Stimulated activated naive CD8-positive, alpha-beta T cell treated with anti-CD3 and anti-CD28 coated beads, Interleukin-15, amount 100 ng/mL, for 72 hours (primary cell): ENCODE data around the gene CCDC146.
A peak's percentile ranks its signal among the peaks of the same experiment; 100 is the strongest.
"Not testable (repeated sequence)": the region's sequence is repeated elsewhere in the genome, so short reads cannot be mapped to it uniquely, and the experiment has no call there.

Source experiments
- ATAC-seq: fragments of 150-1000 bp; cut with Tn5 transposase; 2 replicates; pipeline ENCODE4 v1.10.0; 2021; ENCODE audit warnings: mild to moderate bottlenecking, moderate library complexity
- DNase-seq, 2 donors: peaks; one replicate each; pipeline ENCODE4 v3.0.0; 2021 to 2022
- H3K27ac Mint-ChIP-seq, 2 donors: one replicate each; pipeline ENCODE4 v1.8.0; 2022; ENCODE audit warnings: mild to moderate bottlenecking in 2 of 2, mixed read lengths in 2 of 2, moderate library complexity in 2 of 2
- H3K27me3 Mint-ChIP-seq: one replicate; pipeline ENCODE4 v1.8.0; 2022; ENCODE audit warnings: mixed read lengths
- H3K4me1 Mint-ChIP-seq: one replicate; pipeline ENCODE4 v1.8.0; 2022; ENCODE audit warnings: mild to moderate bottlenecking, mixed read lengths
- H3K4me3 Mint-ChIP-seq, 2 donors: one replicate each; pipeline ENCODE4 v1.8.0; 2022; ENCODE audit warnings: mild to moderate bottlenecking in 2 of 2, mixed read lengths in 2 of 2, moderate library complexity in 1 of 2
- H3K9me3 Mint-ChIP-seq, 2 donors: one replicate each; pipeline ENCODE4 v1.8.0; 2022; ENCODE audit warnings: mixed read lengths in 2 of 2

Gene CCDC146

DNA sequence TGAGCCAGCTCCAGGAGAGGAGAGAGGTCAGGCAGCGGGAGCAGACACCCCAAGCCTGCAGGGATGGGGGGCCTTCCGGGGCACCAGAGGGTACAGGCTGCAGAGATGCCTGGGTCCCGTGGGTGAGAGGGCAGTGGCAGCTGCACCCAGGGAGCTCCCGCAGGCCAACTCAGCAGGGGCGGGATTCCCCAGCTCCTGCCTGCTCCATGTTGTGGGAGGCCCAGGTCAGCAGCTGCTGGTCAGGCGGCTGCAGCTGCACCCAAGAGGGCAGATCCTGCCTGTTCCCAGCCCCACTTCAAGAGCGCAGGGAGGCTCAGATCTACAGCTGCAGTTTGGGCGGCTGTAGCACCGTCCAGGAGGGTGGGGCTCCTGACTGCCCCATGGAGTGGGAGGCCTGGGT is 4.6 kb downstream of the CCDC146 start:
- DNase-seq, ATAC-seq, H3K27ac Mint-ChIP-seq, H3K9me3 Mint-ChIP-seq, H3K4me3 Mint-ChIP-seq, H3K27me3 Mint-ChIP-seq: not testable (repeated sequence)
- peaks cover 25% of the 10 kb centered on the region for H3K4me1 Mint-ChIP-seq

DNA sequence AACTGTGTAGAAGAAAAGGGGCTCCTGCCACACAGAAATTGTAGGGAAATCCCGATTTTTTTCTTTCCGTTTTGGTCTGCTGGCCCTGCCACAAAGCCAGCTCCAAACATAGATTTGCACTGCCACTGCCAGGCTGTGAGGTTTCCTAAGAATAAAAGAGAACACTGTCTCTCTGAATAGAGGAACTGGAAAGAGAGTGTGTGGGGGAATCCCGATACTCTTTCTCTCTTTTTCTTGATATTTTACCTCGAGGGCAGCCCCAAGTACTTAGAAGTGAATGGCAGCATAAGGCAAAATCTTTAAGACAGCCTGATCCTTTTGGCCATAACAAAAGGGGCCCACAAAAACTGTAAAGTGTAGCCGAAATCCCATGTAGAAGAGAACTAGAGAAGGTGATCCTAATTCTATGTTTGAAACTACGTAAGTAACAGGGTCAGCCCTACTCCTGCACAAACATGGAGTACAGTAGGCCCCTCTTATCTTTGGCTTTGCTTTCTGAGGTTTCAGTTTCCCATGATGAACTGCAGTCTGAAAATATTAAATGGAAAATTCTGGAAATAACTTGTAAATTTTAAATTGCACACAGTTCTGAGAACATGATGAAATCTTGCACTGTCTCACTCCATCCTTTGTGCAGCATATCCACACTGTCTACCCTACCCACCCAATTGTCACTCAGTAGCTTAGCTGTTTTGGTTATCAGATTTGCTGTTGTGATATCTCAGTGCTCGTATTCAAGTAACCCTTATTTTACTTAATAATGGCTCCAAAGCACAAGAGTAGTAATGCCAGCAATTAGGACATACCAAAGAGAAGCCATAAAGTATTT is 6.4 kb downstream of the CCDC146 start:
- peak overlapping the region; percentile 1 to 3 for H3K4me3 Mint-ChIP-seq
- ATAC-seq, result peak; percentile 70

DNA sequence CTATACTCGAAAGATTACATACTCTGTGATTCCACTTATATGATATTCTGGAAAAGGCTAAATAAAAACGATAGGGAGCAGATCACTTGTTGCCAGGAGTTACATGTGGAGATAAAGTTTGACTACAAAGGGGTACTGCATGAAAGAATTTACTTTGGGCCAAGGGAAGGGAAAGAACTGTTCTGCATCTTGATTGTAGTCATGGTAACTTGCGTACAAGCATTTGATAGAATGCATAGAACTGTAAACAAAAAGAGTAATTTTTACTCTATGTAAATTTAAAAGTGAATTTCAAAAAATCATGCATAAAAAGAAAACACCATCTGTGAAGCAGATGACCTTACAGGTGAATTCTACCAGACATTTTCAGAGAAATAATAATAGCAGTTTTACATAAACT is 9.4 kb downstream of the CCDC146 start:
- not testable (repeated sequence) for H3K27me3 Mint-ChIP-seq, DNase-seq, H3K27ac Mint-ChIP-seq, H3K9me3 Mint-ChIP-seq, ATAC-seq, H3K4me3 Mint-ChIP-seq
- H3K4me1 Mint-ChIP-seq, result peaks cover 18% of the 10 kb centered on the region

More for the DNA sequence above, 6.4 kb downstream of the CCDC146 start:
- DNase-seq, H3K27me3 Mint-ChIP-seq, H3K9me3 Mint-ChIP-seq: not testable (repeated sequence)
- H3K4me1 Mint-ChIP-seq, result peaks cover 18% of the 10 kb centered on the region
- peak overlapping the region in 1 of 2 donors; percentile 31 for H3K27ac Mint-ChIP-seq

DNA sequence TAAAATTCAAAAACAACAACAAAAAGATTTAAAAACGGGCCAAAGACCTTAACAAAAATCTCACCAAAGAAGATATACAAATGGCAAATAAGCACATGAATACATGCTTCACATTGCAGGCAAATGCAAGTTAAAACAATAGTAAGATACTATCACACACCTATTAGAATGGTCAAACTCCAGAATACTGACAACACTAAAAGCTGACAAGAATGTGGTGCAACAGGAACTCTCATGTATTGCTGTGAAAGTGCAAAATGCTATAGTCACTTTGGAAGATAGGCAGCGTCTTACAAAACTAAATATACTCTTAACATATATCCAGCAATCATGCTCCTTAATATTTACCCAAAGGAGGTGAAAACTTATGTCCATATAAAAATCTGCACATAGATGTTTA is 16.3 kb downstream of the CCDC146 start:
- not testable (repeated sequence) for H3K4me3 Mint-ChIP-seq, H3K27me3 Mint-ChIP-seq, H3K27ac Mint-ChIP-seq, ATAC-seq, H3K9me3 Mint-ChIP-seq, H3K4me1 Mint-ChIP-seq, DNase-seq

DNA sequence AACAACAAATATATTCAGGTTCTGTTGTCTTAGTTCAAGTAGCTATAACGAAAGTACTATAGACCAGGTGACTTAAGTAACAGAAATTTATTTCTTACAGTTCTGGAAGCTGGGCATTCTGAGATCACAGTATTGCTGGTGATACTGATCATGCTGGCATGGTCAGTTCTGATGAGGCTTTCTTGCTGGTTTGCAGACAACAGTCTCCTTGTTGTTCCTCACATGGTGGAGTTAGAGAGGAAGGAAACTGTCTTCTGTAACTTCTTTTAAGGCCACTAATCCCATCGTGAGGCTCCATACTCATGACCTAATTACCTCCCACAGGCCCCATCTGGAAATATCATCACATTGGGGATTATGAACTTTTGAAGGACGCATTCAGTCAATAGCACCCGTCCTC is 17.9 kb downstream of the CCDC146 start:
- H3K9me3 Mint-ChIP-seq, H3K4me1 Mint-ChIP-seq, DNase-seq, H3K27me3 Mint-ChIP-seq, H3K4me3 Mint-ChIP-seq, ATAC-seq, H3K27ac Mint-ChIP-seq: not testable (repeated sequence)

DNA sequence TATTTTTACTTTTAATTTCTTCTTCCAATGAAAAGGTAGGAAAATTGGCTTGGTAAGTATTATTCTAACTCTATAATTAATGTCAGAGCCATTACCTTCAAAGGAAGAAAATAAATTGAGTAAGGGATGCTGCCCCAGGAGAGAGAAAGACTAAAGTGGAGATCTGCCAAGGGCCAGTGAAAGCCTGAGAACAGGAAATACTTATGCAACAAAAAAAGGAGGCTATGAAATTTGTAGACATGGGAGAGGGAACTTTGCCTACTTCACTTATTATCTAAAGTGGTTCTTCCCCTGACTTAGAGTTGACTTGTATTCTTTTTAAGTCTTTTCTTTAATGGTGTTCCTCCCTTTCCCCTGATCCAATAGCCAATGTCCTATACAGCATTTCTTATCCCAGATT is 29.8 kb downstream of the CCDC146 start:
- H3K4me1 Mint-ChIP-seq, result peaks cover 16% of the 10 kb centered on the region
- H3K9me3 Mint-ChIP-seq, H3K4me3 Mint-ChIP-seq, DNase-seq, ATAC-seq, H3K27me3 Mint-ChIP-seq: not testable (repeated sequence)
- H3K27ac Mint-ChIP-seq, result peak overlapping the region in 1 of 2 donors; percentile 26

DNA sequence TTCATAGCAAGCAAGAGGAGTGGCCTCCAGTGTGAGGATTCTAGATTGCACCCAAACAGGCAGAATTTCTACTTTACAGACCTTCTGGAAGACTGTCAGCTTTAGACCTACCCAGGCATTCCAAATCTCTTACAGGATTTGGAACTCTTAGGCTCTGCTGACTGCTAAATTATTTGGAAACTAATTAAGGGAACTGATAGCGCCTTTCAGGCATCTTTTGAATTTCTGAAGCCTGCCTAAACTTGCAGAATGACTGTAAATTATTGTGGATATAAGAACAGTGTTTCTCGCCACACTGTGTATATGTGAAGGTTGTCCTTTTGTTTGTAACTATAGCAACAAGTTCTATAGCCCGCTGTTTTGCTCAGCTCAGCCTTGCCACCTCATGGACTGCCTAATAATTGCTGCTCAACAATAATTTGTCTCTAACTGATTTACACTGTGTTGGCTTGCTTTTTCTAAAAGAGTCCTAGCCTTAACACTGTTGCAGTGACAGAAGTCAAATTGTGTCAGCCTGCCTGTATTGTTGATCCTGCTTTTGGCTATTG is 32.6 kb downstream of the CCDC146 start:
- Mint-ChIP-seq H3K4me1 (peaks cover 25% of the 10 kb centered on the region), H3K27ac (peak overlapping the region; percentile 78 to 79)
- H3K9me3 Mint-ChIP-seq, H3K4me3 Mint-ChIP-seq, DNase-seq, H3K27me3 Mint-ChIP-seq: not testable (repeated sequence)
- ATAC-seq, result peak; percentile 32

DNA sequence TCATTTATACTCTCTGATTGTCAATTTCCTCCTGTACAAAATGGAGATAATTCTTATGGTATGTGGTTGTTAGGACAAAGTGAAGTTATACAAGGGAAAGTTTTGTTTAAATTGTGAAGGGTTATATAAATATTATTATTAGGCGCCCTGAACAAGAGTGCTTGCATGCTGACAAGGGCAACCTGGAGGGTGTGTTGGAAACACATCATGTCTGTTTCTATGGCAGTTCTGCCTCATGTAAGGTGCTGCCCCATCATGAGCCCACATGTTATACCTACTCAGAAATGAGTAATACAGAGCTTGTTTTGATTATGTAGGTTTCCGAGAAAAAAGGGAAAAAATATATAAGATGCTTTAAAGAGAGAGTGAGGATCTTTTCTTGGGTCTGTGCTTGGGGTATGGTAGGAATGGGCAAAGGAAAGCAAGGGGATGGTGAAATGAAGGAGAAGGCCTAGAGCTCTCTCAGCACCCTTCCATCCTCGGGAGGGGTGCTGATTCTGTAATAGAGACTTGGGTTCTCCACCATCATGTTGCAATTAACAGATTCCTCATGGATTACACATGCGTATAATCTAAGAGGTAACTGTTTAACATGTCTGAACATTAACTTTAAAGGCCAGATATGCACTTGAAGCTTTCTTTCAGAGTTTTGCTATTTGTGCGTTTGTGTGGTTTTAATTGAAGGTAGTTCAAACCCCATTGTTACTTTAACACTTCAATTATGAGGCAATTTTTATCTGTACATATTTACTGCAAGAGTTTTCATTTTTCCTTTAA is 33.4 kb downstream of the CCDC146 start:
- Mint-ChIP-seq H3K4me3 (peak overlapping the region; percentile 12 to 18), H3K27ac (peak overlapping the region; percentile 20 to 79), H3K4me1 (peaks cover 25% of the 10 kb centered on the region)
- ATAC-seq (peak; percentile 90), DNase-seq (peak in 1 of 2 donors; percentile 41)
- H3K9me3 Mint-ChIP-seq, H3K27me3 Mint-ChIP-seq: not testable (repeated sequence)

DNA sequence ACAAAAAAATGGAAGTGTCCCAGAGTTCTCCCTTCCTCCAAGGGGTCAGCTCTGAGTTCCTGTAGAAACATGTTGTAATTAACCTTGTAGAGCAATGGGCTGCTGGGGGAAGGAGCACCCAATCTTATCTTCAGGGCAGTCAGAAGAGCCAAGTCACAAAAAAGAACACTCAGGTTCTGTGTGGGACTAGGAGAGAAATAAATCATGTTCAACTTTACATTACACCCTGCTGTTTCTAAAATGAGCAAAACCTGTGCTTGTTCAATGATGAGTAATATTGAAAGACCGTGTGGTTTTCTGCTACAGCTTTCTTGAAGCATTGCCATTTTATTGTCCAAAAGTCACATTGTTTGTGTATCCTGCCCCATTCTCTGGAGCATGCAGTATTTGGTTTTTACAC is 34.6 kb downstream of the CCDC146 start:
- peaks cover 25% of the 10 kb centered on the region for H3K4me1 Mint-ChIP-seq
- not testable (repeated sequence) for H3K27me3 Mint-ChIP-seq, H3K4me3 Mint-ChIP-seq, H3K9me3 Mint-ChIP-seq, H3K27ac Mint-ChIP-seq, DNase-seq
- ATAC-seq, result peak; percentile 85

DNA sequence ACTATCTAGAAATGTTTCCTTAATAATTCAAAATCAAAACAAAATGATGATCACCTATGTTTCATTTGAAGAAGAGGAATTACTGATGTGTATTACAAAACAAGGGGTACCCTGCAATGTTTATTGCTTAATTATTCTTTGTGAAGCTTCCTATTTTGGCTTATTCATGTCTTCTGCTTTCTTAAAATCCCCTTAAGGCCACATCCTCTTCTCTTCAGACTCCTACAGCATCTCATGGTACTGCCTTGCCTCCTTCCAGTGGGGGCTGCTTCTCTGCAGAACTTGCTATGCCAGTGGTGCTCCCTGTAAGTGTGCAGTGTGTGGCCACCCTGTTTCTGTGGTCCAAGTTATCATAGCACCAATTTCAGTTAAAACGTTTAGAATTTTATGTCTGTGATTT is 35.0 kb downstream of the CCDC146 start:
- H3K4me3 Mint-ChIP-seq, result peak overlapping the region; percentile 50 to 61
- H3K4me1 Mint-ChIP-seq, result peaks cover 25% of the 10 kb centered on the region
- ATAC-seq (peak; percentile 78), DNase-seq (peak in 1 of 2 donors; percentile 22)
- no peaks in the 10 kb centered on the region for H3K9me3 Mint-ChIP-seq
- H3K27ac Mint-ChIP-seq, result peak overlapping the region in 1 of 2 donors; percentile 93
- no peaks in the 10 kb centered on the region for H3K27me3 Mint-ChIP-seq

DNA sequence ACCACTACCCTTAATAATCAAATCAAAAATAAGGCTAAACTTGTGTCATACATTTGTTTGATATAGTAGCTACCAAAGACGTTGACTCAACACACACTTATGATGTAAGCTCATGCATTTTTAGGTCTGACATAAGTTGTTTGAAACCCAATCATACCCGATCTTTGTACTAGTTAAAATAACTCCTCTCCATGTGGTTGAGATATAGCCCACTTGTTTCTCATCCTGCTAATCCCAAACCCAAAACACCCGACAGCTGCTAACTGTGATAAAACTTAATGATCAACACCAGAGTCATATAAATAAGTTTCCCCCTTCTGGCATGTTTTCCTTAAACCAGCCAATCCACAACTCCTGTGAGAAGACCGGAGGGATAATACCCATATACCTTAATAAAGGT is 48.7 kb downstream of the CCDC146 start:
- H3K27me3 Mint-ChIP-seq, H3K4me3 Mint-ChIP-seq, ATAC-seq, H3K9me3 Mint-ChIP-seq, H3K27ac Mint-ChIP-seq, H3K4me1 Mint-ChIP-seq, DNase-seq: not testable (repeated sequence)

DNA sequence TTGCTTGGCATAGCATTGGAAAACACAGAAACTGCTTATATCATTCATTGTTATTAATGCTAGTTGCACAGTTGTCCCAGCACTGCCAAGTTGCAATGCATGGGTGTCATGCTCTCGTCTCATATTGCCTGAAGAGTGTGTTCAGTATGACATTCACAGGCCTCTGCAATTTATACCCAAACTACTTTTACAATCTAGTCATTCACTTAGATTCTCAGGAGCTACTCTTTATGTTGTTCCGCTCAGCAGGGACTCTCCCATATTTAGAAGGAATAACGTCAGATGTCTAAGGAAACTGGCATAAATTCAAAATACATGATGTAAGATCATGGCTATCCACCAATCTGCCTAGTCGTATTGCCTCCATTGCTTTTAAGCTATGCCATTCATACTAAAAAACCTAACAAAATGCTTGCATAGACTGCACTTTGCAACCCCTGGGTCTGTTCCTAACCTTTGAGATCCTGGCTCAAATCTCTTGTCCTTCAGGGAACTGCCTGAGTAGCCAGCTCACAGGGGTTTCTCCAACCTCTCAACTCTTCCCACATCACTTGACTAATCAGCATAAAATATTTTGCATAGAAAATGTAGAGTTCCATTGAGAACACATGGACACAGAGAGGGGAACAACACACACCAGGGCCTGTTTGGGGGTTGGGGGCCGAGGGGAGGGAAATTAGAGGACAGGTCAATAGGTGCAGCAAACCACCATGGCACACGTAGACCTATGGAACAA is 50.2 kb downstream of the CCDC146 start:
- H3K27me3 Mint-ChIP-seq, H3K9me3 Mint-ChIP-seq, H3K4me3 Mint-ChIP-seq, H3K4me1 Mint-ChIP-seq, ATAC-seq, H3K27ac Mint-ChIP-seq, DNase-seq: not testable (repeated sequence)

DNA sequence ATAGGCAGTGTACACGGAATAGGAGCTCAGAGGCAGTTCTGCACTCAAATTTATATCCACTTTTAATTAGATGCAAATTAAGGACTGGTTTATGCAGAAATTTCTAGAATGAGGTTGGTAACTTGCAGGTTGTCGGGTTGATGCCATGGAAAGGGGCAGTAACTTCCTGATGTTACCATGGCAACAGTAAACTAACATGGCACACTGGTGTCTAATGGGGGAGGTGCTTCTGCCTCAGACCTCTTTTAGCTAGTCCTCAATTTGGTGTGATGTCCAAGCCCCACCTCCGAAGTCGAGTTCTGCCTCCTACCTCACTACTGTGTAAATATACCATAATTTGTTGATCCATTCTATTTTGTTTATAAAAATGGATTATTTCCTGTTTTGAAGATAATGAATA is 52.0 kb downstream of the CCDC146 start:
- not testable (repeated sequence) for H3K9me3 Mint-ChIP-seq, H3K27ac Mint-ChIP-seq, DNase-seq, H3K4me3 Mint-ChIP-seq, H3K27me3 Mint-ChIP-seq, H3K4me1 Mint-ChIP-seq, ATAC-seq

DNA sequence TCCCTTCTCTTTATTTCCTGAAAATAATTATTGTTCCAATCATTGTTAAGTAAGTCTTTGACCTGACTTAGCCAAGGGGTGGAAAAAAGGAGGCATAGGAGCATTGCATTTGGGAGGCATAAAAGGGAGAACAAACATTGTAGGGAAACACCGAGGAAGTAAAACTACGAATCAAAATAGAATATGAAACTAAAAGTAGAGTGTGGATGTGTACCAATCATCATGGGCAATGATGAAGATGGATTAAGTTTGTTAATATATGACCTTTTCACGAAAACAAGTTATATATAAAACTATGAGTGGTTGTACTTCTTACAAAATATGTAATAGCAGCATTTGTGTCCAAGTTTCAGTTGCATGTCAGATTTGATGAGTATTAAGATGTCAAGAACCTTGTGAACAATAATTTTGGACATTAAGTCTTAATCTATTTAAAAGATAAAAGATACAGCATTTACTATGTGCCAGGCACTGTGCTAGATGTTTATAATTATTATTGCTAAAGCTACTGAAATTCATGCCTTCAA is 52.9 kb downstream of the CCDC146 start:
- not testable (repeated sequence) for H3K9me3 Mint-ChIP-seq, H3K27ac Mint-ChIP-seq, H3K4me1 Mint-ChIP-seq

DNA sequence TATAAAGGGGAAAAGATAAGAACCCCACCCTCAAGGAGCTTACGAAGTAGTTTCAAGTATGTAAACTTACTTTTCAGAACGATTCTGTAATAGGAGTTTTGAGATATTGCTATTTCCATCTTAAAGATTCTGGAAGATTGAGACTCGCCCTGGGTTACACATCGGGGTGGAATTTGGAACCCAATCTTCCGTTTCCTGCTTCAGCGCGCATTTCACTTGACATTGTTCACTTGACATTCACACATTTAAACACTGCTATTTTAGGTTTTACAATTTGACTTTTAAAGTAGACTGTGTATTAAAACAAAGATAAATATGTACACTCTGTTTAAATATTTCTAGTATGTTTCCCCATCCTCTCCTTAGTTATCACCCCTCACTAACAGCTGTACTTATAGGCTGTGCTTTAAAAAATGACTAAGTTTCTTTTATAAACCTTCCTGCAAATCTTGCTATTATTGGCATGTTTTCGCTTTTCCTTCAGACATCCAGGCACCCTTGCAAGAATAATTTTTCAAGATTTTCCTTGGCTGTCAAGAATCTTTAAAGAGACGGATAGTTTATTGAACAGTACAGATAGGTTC is 55.0 kb downstream of the CCDC146 start:
- not testable (repeated sequence) for H3K27me3 Mint-ChIP-seq, ATAC-seq, H3K27ac Mint-ChIP-seq, DNase-seq, H3K4me1 Mint-ChIP-seq, H3K4me3 Mint-ChIP-seq, H3K9me3 Mint-ChIP-seq

More for the DNA sequence above, 52.9 kb downstream of the CCDC146 start:
- H3K4me3 Mint-ChIP-seq, H3K27me3 Mint-ChIP-seq, ATAC-seq, DNase-seq: not testable (repeated sequence)
